AG09319 (cell line): ENCODE data around the gene DCC.

Experiments used
- DNase-seq: peaks from one replicate; pipeline ENCODE4 v3.0.0-alpha.2; 2010; ENCODE audit warnings: low read depth; ENCODE audit errors: extremely low read depth
- TF ChIP-seq, protein P1 (sequence below): IDR thresholded peaks from 2 replicates; pipeline ENCODE4 v1.5.1; 2011; ENCODE audit warnings: low read depth, mild to moderate bottlenecking, inconsistent platforms, low read length, moderate library complexity

The DCC gene

DNA sequence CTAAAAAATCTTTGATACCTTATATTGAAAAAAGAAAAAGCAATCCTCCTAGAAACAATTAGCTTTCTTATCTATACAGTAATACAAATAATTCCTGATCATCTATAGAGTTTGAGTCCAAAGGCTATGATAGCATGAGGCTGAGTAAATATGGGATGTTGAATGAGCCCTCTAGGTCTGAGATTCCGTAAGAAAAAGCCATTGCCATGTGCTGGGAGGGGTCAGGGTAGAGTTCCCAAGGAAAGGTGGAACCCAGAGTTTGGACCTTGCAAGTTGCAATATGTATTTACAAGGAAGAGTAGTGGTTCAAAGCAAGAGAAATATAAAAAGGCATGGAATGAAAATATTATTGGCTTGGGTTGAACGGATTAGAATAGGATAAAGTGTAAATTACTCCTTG, 178.1 kb downstream of the DCC start:
- DNase-seq, result no peak
- TF ChIP-seq, protein P1, sequence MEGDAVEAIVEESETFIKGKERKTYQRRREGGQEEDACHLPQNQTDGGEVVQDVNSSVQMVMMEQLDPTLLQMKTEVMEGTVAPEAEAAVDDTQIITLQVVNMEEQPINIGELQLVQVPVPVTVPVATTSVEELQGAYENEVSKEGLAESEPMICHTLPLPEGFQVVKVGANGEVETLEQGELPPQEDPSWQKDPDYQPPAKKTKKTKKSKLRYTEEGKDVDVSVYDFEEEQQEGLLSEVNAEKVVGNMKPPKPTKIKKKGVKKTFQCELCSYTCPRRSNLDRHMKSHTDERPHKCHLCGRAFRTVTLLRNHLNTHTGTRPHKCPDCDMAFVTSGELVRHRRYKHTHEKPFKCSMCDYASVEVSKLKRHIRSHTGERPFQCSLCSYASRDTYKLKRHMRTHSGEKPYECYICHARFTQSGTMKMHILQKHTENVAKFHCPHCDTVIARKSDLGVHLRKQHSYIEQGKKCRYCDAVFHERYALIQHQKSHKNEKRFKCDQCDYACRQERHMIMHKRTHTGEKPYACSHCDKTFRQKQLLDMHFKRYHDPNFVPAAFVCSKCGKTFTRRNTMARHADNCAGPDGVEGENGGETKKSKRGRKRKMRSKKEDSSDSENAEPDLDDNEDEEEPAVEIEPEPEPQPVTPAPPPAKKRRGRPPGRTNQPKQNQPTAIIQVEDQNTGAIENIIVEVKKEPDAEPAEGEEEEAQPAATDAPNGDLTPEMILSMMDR, result no peak

DNA sequence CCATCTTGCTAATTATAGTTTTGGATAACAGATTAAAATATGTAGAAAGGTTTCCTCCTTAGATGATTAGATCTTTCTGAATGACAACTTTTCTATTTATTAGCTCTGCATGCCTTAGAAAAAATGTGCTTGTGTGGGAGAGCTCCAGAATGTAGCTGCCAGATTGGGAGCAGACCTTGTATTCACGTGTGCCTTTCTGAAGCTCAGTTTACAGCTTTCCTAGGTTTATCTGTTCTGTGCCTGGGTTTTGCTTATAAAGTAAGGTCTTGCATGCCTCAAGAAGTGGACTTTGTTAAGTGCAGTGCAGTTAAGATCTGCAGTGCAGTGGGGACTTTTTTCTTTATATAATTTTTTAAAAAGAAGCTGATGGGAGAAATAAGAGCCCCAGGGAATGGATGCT, 179.0 kb downstream of the DCC start:
- no peak for DNase-seq
- TF ChIP-seq, protein P1, result no peak

DNA sequence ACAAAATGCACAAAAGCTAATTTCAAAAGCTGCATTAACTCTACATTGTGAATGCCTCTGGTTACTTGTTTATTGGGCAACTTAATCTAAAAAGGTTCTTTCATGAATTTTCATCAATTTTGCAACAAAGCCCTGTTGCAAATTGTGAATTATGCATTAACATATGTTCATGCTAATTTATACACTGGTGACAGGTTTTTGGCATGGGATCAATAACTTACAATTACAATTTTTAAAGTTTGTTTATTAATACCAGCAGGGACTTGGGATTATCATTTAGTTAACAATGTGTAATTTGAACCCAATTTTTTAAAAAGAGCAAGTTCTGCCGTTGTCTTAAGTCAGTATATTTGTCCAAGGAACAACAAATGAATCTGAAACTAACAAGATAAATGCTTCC, 183.6 kb downstream of the DCC start:
- no peak for DNase-seq

DNA sequence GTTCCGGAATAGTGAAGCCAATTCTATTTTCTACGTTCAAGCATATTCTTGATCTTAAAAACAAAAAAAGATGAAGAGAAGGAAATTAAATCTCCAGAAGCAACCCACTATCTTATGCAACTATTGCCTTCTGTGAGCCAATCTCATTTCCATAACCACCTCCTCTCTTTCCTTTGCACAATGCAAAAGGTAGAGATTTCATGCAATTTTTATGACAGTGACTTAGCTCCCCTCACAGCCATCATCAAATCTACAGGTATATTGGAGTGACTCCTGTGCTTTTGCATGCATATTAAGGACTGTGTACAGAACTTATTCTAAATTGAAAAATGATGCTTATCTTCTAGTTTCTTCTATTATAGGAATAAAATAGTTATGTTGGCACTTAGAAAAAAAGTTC, 191.8 kb downstream of the DCC start:
- DNase-seq, result no peak
- TF ChIP-seq, protein P1, result no peak

More for the DNA sequence above, 183.6 kb downstream of the DCC start:
- TF ChIP-seq, protein P1, result no peak

DNA sequence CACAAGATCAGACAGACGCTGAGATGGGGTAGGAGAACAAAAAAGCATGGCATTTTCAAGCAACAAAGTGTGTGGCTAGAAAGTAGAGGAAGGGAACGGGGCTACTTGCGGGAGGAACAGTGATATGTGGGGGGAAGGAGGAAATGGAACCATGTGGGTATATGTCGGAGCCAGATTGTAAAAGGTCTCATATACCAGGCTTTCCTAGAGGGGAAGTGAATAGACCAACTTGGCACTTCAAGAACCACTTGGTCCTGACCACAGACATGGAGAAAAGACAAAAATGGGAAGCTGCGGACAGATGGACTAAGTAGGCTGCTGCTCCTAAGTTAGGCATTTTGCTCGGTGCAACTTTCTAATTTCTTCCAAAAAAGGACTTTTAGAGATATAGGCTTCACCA, 196.0 kb downstream of the DCC start:
- TF ChIP-seq, protein P1, result no peak
- DNase-seq, result no peak

DNA sequence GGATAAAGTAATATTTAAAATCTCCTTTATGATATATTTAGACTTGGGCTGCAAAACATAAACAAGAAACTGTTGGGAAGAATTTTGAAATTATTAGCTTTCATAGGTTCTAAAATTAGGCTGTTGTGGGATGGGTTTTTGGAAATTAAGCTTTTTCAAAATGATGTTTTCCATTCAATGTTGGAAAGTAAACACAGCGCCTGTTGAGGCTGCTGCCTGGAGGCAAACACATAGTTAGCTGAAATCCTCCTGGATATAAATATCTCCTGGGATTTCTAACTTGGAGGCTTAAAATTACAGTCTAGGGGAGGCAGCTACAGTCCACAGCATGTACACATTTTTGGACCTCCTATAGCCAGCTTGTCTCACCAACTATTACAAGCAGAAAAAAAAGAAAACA, 197.3 kb downstream of the DCC start:
- DNase-seq, result no peak
- TF ChIP-seq, protein P1, result no peak

DNA sequence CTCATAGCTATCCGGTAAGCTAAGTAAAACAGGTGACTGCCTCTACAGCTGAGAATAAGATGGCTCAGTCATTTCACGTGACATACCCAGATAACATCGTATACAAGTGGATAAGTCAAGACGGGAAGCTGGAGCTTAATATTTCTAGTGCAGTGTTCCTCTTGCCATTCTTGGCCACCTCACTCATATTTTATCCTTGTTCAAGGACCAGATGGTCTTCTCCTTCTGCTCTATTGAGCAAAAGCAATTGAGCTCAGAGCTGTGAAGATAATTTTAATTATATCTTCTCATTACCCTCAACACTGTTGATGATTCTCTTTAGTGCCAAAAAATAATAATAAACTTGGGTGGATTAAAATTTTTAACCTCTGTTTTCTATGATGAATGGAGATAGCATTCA, 201.1 kb downstream of the DCC start:
- TF ChIP-seq, protein P1, result no peak
- no peak for DNase-seq
